HepG2 (cell line): ENCODE data around the gene HNRNPL. TPM values are rescaled to one million over a fixed set of nuclear protein-coding genes. Genes with fewer than 3 reads are reported as not detected.

Source experiments
- ETV5 ChIP-seq: IDR thresholded peaks from 2 replicates; pipeline ENCODE4 v1.6.1; 2018; ENCODE audit warnings: missing biosample characterization, missing genetic modification reagents, inconsistent platforms, borderline replicate concordance
- HCFC1 ChIP-seq: fragments of 150-350 bp; IDR thresholded peaks from 2 replicates; pipeline ENCODE4 v1.6.1; 2014; ENCODE audit warnings: low read depth, low read length
- HNF4A ChIP-seq: sonication (generic); formaldehyde crosslinking; IDR thresholded peaks from 2 replicates; pipeline ENCODE4 v1.4.0; 2020; ENCODE audit warnings: missing genetic modification reagents
- ISL2 ChIP-seq: sonication (generic); formaldehyde crosslinking; IDR thresholded peaks from 2 replicates; pipeline ENCODE4 v1.5.0; 2020; ENCODE audit warnings: missing genetic modification reagents
- RARG ChIP-seq: sonication (generic); formaldehyde crosslinking; IDR thresholded peaks from 2 replicates; pipeline ENCODE4 v1.4.0; 2020; ENCODE audit warnings: low read depth, mild to moderate bottlenecking, missing genetic modification reagents
- STAG1 ChIP-seq: sonication (generic); formaldehyde crosslinking; IDR thresholded peaks from 2 replicates; pipeline ENCODE4 v1.4.0; 2020; ENCODE audit warnings: missing genetic modification reagents
- ZBTB38 ChIP-seq: sonication (generic); formaldehyde crosslinking; IDR thresholded peaks from 2 replicates; pipeline ENCODE4 v1.5.1; 2020; ENCODE audit warnings: mild to moderate bottlenecking, missing genetic modification reagents
- ZNF121 ChIP-seq: sonication (generic); formaldehyde crosslinking; IDR thresholded peaks from 2 replicates; pipeline ENCODE4 v1.5.0; 2020; ENCODE audit warnings: mild to moderate bottlenecking, missing genetic modification reagents
- ZNF746 ChIP-seq: sonication (generic); formaldehyde crosslinking; IDR thresholded peaks from 2 replicates; pipeline ENCODE4 v1.8.0; 2022; ENCODE audit warnings: mild to moderate bottlenecking, missing genetic modification reagents
- polyA plus RNA-seq, 8 experiments: library from polyadenylated mRNA; depleted of rRNA in 3 of 8; stranded (reverse) in 7 of 8; unstranded in 1 of 8; fragments of >200 nt; fragmentation: Illumina TruSeq in 4 of 8; extraction: Trizol in 4 of 8; gene quantifications; 2 replicates each; pipeline versions ENCODE4 v1.2.1 to v1.2.3, GENCODE V29; 2011 to 2016; ENCODE audit warnings: low read depth in 4 of 8, missing spikeins in 1 of 8, mixed read lengths in 1 of 8; ENCODE audit not compliant: insufficient read depth in 1 of 8
- total RNA-seq, 5 experiments: library from RNA; depleted of rRNA; stranded (reverse); fragments of >200 nt; fragmentation: Illumina TruSeq; extraction: Trizol; gene quantifications; 2 replicates each; pipeline ENCODE4 v1.2.3, GENCODE V29; 2016; ENCODE audit warnings: low read depth in 1 of 5
- TF ChIP-seq, protein P1 (sequence below): sonication (generic); formaldehyde crosslinking; conservative IDR thresholded peaks from 2 replicates; pipeline ENCODE4 v1.8.0; 2022; ENCODE audit warnings: missing genetic modification reagents
- TF ChIP-seq, protein P2 (sequence below): sonication (generic); formaldehyde crosslinking; IDR thresholded peaks from 2 replicates; pipeline ENCODE4 v1.4.0; 2020; ENCODE audit warnings: missing genetic modification reagents, borderline replicate concordance
- TF ChIP-seq, protein P3 (sequence below): sonication (generic); formaldehyde crosslinking; IDR thresholded peaks from 2 replicates; pipeline ENCODE4 v1.4.0; 2020; ENCODE audit warnings: missing genetic modification reagents, mild to moderate bottlenecking, borderline replicate concordance
- TF ChIP-seq, protein P4 (sequence below): sonication (generic); formaldehyde crosslinking; IDR thresholded peaks from 2 replicates; pipeline ENCODE4 v1.5.1; 2020; ENCODE audit warnings: missing genetic modification reagents, mild to moderate bottlenecking, borderline replicate concordance
- TF ChIP-seq, protein P5 (sequence below): sonication (generic); formaldehyde crosslinking; IDR thresholded peaks from 2 replicates; pipeline ENCODE4 v1.5.0; 2020; ENCODE audit warnings: mild to moderate bottlenecking, missing genetic modification reagents, borderline replicate concordance

HNRNPL gene
- total and polyA plus RNA-seq, 2 of the 13 experiments (the other 11 are each of a cell fraction or from before 2014, with no cell fraction given): 156 to 278 TPM

DNA sequence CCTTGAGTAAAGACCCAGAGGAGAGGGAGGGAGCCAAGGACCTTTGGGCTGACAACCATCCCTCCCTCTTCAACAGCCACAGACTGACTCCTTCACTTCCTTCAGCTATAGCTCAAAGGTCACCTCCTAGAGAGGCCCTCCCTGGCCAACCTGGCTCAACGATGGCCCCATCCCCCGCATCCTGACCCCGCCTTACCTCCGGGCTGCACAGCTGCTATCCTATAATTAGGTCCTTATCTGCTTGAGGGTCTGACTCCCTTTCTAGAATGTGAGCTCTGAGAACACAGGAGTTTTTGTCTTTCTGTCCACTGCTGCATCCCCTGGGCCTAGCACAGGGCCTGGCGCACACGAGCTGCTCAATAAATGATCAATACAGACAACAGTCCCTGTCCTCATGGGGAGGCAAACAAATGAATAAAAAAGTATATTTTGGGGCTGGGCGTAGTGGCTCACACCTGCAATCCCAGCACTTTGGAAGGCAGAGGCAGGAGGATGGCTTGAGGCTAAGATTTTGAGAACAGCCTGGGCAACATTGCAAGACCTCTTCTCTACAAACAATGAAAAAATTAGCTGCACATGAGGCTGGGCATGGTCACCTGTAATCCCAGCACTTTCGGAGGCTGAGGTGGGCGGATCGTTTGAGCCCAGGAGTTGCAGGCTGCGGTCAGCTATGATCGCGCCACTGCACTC lies 30.4 kb downstream of the HNRNPL start (continued):
- TF ChIP-seq ZBTB38 (CRISPR knock-in tag): peak; percentile 38; the same call in 1 of the 2 replicates
- TF ChIP-seq, protein P1, sequence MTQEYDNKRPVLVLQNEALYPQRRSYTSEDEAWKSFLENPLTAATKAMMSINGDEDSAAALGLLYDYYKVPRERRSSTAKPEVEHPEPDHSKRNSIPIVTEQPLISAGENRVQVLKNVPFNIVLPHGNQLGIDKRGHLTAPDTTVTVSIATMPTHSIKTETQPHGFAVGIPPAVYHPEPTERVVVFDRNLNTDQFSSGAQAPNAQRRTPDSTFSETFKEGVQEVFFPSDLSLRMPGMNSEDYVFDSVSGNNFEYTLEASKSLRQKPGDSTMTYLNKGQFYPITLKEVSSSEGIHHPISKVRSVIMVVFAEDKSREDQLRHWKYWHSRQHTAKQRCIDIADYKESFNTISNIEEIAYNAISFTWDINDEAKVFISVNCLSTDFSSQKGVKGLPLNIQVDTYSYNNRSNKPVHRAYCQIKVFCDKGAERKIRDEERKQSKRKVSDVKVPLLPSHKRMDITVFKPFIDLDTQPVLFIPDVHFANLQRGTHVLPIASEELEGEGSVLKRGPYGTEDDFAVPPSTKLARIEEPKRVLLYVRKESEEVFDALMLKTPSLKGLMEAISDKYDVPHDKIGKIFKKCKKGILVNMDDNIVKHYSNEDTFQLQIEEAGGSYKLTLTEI (CRISPR knock-in tag): no peak
- TF ChIP-seq, protein P2, sequence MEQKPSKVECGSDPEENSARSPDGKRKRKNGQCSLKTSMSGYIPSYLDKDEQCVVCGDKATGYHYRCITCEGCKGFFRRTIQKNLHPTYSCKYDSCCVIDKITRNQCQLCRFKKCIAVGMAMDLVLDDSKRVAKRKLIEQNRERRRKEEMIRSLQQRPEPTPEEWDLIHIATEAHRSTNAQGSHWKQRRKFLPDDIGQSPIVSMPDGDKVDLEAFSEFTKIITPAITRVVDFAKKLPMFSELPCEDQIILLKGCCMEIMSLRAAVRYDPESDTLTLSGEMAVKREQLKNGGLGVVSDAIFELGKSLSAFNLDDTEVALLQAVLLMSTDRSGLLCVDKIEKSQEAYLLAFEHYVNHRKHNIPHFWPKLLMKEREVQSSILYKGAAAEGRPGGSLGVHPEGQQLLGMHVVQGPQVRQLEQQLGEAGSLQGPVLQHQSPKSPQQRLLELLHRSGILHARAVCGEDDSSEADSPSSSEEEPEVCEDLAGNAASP: peak; percentile 83; the same call in 1 of the 2 replicates
- TF ChIP-seq RARG (CRISPR knock-in tag): no peak
- TF ChIP-seq STAG1 (CRISPR knock-in tag): peak; percentile 2; the same call in 1 of the 2 replicates
- TF ChIP-seq, protein P3, sequence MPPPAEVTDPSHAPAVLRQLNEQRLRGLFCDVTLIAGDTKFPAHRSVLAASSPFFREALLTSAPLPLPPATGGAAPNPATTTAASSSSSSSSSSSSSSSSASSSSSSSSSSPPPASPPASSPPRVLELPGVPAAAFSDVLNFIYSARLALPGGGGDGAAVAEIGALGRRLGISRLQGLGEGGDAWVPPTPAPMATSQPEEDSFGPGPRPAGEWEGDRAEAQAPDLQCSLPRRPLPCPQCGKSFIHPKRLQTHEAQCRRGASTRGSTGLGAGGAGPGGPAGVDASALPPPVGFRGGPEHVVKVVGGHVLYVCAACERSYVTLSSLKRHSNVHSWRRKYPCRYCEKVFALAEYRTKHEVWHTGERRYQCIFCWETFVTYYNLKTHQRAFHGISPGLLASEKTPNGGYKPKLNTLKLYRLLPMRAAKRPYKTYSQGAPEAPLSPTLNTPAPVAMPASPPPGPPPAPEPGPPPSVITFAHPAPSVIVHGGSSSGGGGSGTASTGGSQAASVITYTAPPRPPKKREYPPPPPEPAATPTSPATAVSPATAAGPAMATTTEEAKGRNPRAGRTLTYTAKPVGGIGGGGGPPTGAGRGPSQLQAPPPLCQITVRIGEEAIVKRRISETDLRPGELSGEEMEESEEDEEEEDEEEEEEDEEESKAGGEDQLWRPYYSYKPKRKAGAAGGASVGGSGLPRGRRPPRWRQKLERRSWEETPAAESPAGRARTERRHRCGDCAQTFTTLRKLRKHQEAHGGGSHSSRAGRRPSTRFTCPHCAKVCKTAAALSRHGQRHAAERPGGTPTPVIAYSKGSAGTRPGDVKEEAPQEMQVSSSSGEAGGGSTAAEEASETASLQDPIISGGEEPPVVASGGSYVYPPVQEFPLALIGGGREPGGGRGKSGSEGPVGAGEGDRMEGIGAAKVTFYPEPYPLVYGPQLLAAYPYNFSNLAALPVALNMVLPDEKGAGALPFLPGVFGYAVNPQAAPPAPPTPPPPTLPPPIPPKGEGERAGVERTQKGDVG: no peak
- peak; percentile 90 for TF ChIP-seq ZNF121 (CRISPR knock-in tag)
- TF ChIP-seq, protein P4, sequence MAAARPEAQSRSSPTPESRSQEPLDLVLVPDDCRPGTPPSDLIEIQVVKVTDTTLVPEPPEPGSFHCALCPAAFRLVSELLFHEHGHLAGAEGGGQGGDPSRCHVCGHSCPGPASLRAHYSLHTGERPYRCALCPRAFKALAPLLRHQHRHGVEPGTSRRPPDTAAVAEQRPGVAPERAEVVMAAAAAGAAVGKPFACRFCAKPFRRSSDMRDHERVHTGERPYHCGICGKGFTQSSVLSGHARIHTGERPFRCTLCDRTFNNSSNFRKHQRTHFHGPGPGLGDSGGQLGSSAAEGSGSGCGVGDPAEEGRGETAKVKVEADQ: no peak
- TF ChIP-seq ETV5 (CRISPR knock-in tag): peak; percentile 73
- TF ChIP-seq HCFC1: no peak
- TF ChIP-seq, protein P5, sequence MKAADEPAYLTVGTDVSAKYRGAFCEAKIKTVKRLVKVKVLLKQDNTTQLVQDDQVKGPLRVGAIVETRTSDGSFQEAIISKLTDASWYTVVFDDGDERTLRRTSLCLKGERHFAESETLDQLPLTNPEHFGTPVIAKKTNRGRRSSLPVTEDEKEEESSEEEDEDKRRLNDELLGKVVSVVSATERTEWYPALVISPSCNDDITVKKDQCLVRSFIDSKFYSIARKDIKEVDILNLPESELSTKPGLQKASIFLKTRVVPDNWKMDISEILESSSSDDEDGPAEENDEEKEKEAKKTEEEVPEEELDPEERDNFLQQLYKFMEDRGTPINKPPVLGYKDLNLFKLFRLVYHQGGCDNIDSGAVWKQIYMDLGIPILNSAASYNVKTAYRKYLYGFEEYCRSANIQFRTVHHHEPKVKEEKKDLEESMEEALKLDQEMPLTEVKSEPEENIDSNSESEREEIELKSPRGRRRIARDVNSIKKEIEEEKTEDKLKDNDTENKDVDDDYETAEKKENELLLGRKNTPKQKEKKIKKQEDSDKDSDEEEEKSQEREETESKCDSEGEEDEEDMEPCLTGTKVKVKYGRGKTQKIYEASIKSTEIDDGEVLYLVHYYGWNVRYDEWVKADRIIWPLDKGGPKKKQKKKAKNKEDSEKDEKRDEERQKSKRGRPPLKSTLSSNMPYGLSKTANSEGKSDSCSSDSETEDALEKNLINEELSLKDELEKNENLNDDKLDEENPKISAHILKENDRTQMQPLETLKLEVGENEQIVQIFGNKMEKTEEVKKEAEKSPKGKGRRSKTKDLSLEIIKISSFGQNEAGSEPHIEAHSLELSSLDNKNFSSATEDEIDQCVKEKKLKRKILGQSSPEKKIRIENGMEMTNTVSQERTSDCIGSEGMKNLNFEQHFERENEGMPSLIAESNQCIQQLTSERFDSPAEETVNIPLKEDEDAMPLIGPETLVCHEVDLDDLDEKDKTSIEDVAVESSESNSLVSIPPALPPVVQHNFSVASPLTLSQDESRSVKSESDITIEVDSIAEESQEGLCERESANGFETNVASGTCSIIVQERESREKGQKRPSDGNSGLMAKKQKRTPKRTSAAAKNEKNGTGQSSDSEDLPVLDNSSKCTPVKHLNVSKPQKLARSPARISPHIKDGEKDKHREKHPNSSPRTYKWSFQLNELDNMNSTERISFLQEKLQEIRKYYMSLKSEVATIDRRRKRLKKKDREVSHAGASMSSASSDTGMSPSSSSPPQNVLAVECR (CRISPR knock-in tag): peak; percentile 18; the same call in 1 of the 2 replicates
- no peak for TF ChIP-seq ISL2 (CRISPR knock-in tag)
- peak; percentile 84 for TF ChIP-seq HNF4A
- peak; percentile 71; the same call in 1 of the 2 replicates for TF ChIP-seq ZNF746 (CRISPR knock-in tag)
